Liver (tissue), 9 donors: ENCODE measurements around the gene EXOC8. TPM values are rescaled to one million over a fixed set of nuclear protein-coding genes. Genes with fewer than 3 reads are reported as not detected.

Source experiments
- DNase-seq: peaks from one replicate; pipeline ENCODE4 v3.0.0-alpha.2; 2017; ENCODE audit warnings: low spot score
- H3K27ac ChIP-seq, 2 donors: one replicate each; pipeline ENCODE4 v1.7.0; 2013; ENCODE audit warnings: inconsistent platforms in 2 of 2, low read length in 2 of 2, control low read depth in 1 of 2, low read depth in 1 of 2, mild to moderate bottlenecking in 1 of 2
- H3K27me3 ChIP-seq, 4 donors: one replicate each; pipeline versions ENCODE4 v1.6.1 to v1.7.0; 2013; ENCODE audit warnings: low read length in 3 of 4, inconsistent platforms in 1 of 4, mild to moderate bottlenecking in 1 of 4, moderate library complexity in 1 of 4; ENCODE audit not compliant: control insufficient read depth in 4 of 4, insufficient read depth in 4 of 4
- H3K36me3 ChIP-seq, 4 donors: one replicate each; pipeline versions ENCODE4 v1.6.1 to v1.7.0; 2013; ENCODE audit warnings: low read length in 3 of 4, mild to moderate bottlenecking in 3 of 4, low read depth in 1 of 4, moderate library complexity in 1 of 4; ENCODE audit not compliant: control insufficient read depth in 4 of 4, insufficient read depth in 3 of 4
- H3K4me1 ChIP-seq, 4 donors: one replicate each; pipeline versions ENCODE4 v1.6.1 to v1.7.0; 2013; ENCODE audit warnings: low read length in 3 of 4, mild to moderate bottlenecking in 3 of 4, moderate library complexity in 1 of 4; ENCODE audit not compliant: control insufficient read depth in 4 of 4, insufficient read depth in 4 of 4
- H3K4me3 ChIP-seq, 3 donors: one replicate each; pipeline versions ENCODE4 v1.6.1 to v1.7.0; 2013; ENCODE audit warnings: low read length in 3 of 3, control low read depth in 1 of 3, low read depth in 1 of 3, mild to moderate bottlenecking in 1 of 3
- H3K9ac ChIP-seq, 2 donors: one replicate each; pipeline ENCODE4 v1.7.0; 2013; ENCODE audit warnings: low read length in 2 of 2, mild to moderate bottlenecking in 2 of 2, moderate library complexity in 2 of 2, control low read depth in 1 of 2, low read depth in 1 of 2
- H3K9me3 ChIP-seq, 4 donors: one replicate each; pipeline versions ENCODE4 v1.6.1 to v1.7.0; 2013; ENCODE audit warnings: low read length in 3 of 4; ENCODE audit not compliant: control insufficient read depth in 4 of 4
- ATF3 ChIP-seq: IDR thresholded peaks from 2 replicates; pipeline ENCODE4 v1.6.1; 2016; ENCODE audit warnings: antibody characterized with exemption
- EGR1 ChIP-seq, 2 donors: IDR thresholded peaks; 2 replicates each; pipeline ENCODE4 v1.6.1; 2016 to 2018; ENCODE audit warnings: antibody characterized with exemption in 2 of 2, low read depth in 2 of 2
- FOXA2 ChIP-seq: IDR thresholded peaks from 2 replicates; pipeline ENCODE4 v1.6.1; 2016; ENCODE audit warnings: antibody characterized with exemption
- HNF4A ChIP-seq, 2 donors: conservative IDR thresholded peaks; 2 replicates each; pipeline ENCODE4 v1.6.1; 2016; ENCODE audit warnings: antibody characterized with exemption in 2 of 2, mild to moderate bottlenecking in 2 of 2
- HNF4G ChIP-seq: IDR thresholded peaks from 2 replicates; pipeline ENCODE4 v1.6.1; 2016; ENCODE audit warnings: antibody characterized with exemption
- JUND ChIP-seq, 2 donors: IDR thresholded peaks; 2 replicates each; pipeline ENCODE4 v1.6.1; 2016; ENCODE audit warnings: antibody characterized with exemption in 2 of 2
- MAX ChIP-seq: IDR thresholded peaks from 2 replicates; pipeline ENCODE4 v1.6.1; 2016; ENCODE audit warnings: antibody characterized with exemption
- NR2F2 ChIP-seq: IDR thresholded peaks from 2 replicates; pipeline ENCODE4 v1.6.1; 2016; ENCODE audit warnings: antibody characterized with exemption
- RAD21 ChIP-seq, 2 donors: IDR thresholded peaks; 2 replicates each; pipeline ENCODE4 v1.6.1; 2016; ENCODE audit warnings: antibody characterized with exemption in 2 of 2, mild to moderate bottlenecking in 2 of 2
- REST ChIP-seq: IDR thresholded peaks from 2 replicates; pipeline ENCODE4 v1.6.1; 2016; ENCODE audit warnings: antibody characterized with exemption, mild to moderate bottlenecking
- RXRA ChIP-seq, 2 donors: IDR thresholded peaks; 2 replicates each; pipeline ENCODE4 v1.6.1; 2017 to 2018; ENCODE audit warnings: antibody characterized with exemption in 2 of 2, mild to moderate bottlenecking in 1 of 2
- SP1 ChIP-seq: IDR thresholded peaks from 2 replicates; pipeline ENCODE4 v1.6.1; 2018; ENCODE audit warnings: antibody characterized with exemption, mild to moderate bottlenecking
- TAF1 ChIP-seq: conservative IDR thresholded peaks from 2 replicates; pipeline ENCODE4 v1.6.1; 2016; ENCODE audit warnings: antibody characterized with exemption, mild to moderate bottlenecking
- YY1 ChIP-seq: IDR thresholded peaks from 2 replicates; pipeline ENCODE4 v1.6.1; 2016; ENCODE audit warnings: antibody characterized with exemption, mild to moderate bottlenecking
- WGBS: extraction: QIAGEN DNeasy Blood & Tissue Kit; methylation state at CpG from one replicate; pipeline ENCODE4 v1.1.7; 2013; 5-methylcytosine and 5-hydroxymethylcytosine counted together
- polyA plus RNA-seq, 2 donors: library from polyadenylated mRNA; stranded (reverse) in 1 of 2; unstranded in 1 of 2; fragments of 200-250 nt in 1 of 2; fragments of >200 nt in 1 of 2; fragmentation: Nextera tagmentation in 1 of 2; extraction: Ambion mirVana in 1 of 2; gene quantifications; one replicate each; pipeline versions ENCODE4 v1.2.1 to v1.2.3, GENCODE V29; 2013 to 2015
- total RNA-seq, 2 donors: library from RNA; depleted of rRNA; stranded (reverse); fragments of >200 nt; gene quantifications; one replicate each; pipeline ENCODE4 v1.2.3, GENCODE V29; 2014
- TF ChIP-seq, protein P1 (sequence below): IDR thresholded peaks from 2 replicates; pipeline ENCODE4 v1.6.1; 2016; ENCODE audit warnings: antibody characterized with exemption
- TF ChIP-seq, protein P2 (sequence below): fragments of 150-350 bp; IDR thresholded peaks from 2 replicates; pipeline ENCODE4 v1.5.1; 2017; ENCODE audit warnings: improper control_type of control experiment, low read depth, low read length; ENCODE audit not compliant: missing input control
- donor health status: healthy.
- donor health status: healthy.
- donor health status: healthy.
- donor health status: healthy.
- donor health status: healthy.

The EXOC8 gene
- total and polyA plus RNA-seq, 4 donors, result 1.6 to 13.4 (median 7.5) TPM

DNA sequence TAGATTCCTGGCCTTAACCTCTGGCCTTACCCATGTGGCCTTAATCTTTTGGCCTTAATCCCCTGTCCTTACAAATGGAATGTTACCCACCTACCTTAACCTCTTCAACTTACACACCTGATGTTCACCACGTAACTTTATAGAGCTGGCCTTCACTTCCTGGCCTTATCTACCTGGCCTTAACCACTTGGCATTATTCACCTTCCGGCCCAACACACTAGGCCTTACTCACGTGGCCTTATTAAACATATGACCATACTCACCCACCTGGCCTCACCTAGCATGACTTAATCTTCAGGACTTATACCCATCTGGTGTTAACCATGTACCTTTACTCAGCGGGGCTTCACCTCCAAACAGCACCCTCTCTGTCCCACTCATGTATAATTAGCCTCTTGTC lies 41.7 kb downstream of the EXOC8 start:
- no peak overlapping the region for H3K9ac ChIP-seq

More for the DNA sequence above, 41.7 kb downstream of the EXOC8 start:
- Histone ChIP-seq H3K4me1 (no peaks in the 10 kb centered on the region), H3K27ac (no peak overlapping the region), H3K27me3 (no peaks in the 10 kb centered on the region), H3K36me3 (no peaks in the 10 kb centered on the region), H3K9me3 (no peaks in the 10 kb centered on the region), H3K4me3 (no peak overlapping the region)
- DNase-seq, result no peak
- 96% methylated on average over 4 of the region's 4 CpGs for WGBS
- TF ChIP-seq YY1 (no peak), RAD21 (IDR thresholded peaks at IDR 0.05) (no peak), FOXA2 (no peak), MAX (no peak), EGR1 (IDR thresholded peaks at IDR 0.05; ENCODE audit: low read depth in 2 of 2) (no peak), RXRA (IDR thresholded peaks at IDR 0.05) (no peak), JUND (IDR thresholded peaks at IDR 0.05) (no peak), SP1 (no peak), HNF4G (no peak), REST (no peak), NR2F2 (no peak), ATF3 (no peak), TAF1 (no peak), HNF4A (conservative IDR thresholded peaks at IDR 0.05) (no peak)
- TF ChIP-seq, protein P1, sequence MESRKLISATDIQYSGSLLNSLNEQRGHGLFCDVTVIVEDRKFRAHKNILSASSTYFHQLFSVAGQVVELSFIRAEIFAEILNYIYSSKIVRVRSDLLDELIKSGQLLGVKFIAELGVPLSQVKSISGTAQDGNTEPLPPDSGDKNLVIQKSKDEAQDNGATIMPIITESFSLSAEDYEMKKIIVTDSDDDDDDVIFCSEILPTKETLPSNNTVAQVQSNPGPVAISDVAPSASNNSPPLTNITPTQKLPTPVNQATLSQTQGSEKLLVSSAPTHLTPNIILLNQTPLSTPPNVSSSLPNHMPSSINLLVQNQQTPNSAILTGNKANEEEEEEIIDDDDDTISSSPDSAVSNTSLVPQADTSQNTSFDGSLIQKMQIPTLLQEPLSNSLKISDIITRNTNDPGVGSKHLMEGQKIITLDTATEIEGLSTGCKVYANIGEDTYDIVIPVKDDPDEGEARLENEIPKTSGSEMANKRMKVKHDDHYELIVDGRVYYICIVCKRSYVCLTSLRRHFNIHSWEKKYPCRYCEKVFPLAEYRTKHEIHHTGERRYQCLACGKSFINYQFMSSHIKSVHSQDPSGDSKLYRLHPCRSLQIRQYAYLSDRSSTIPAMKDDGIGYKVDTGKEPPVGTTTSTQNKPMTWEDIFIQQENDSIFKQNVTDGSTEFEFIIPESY, result no peak
- TF ChIP-seq, protein P2, sequence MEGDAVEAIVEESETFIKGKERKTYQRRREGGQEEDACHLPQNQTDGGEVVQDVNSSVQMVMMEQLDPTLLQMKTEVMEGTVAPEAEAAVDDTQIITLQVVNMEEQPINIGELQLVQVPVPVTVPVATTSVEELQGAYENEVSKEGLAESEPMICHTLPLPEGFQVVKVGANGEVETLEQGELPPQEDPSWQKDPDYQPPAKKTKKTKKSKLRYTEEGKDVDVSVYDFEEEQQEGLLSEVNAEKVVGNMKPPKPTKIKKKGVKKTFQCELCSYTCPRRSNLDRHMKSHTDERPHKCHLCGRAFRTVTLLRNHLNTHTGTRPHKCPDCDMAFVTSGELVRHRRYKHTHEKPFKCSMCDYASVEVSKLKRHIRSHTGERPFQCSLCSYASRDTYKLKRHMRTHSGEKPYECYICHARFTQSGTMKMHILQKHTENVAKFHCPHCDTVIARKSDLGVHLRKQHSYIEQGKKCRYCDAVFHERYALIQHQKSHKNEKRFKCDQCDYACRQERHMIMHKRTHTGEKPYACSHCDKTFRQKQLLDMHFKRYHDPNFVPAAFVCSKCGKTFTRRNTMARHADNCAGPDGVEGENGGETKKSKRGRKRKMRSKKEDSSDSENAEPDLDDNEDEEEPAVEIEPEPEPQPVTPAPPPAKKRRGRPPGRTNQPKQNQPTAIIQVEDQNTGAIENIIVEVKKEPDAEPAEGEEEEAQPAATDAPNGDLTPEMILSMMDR, result no peak
